Endothelial cell of umbilical vein (primary cell): Measurements from ENCODE around the gene NOL8. TPM values are rescaled to one million over a fixed set of nuclear protein-coding genes. Genes with fewer than 3 reads are reported as not detected.

Experiments used
- BruUV-seq: library from RNA; stranded (reverse); fragments of 400-500 nt; replicated peaks from 2 replicates; lab custom pipeline; 2021; lab: Mats Ljungman, UMichigan
- CTCF ChIA-PET: fragments of 300-600, 350-600 bp; sonication (Branson Sonifier 250); formaldehyde crosslinking; loops from one replicate; lab custom pipeline; 2021; ENCODE audit warnings: antibody characterized with exemption, inconsistent platforms; lab: Charles Lee
- POLR2A ChIA-PET: fragments of 300-600, 350-600 bp; sonication (Branson Sonifier 250); formaldehyde crosslinking; loops from one replicate; lab custom pipeline; 2021; ENCODE audit warnings: antibody characterized with exemption, inconsistent platforms; lab: Charles Lee
- DNase-seq: peaks from one replicate; pipeline ENCODE4 v3.0.0-alpha.2; 2011; ENCODE audit warnings: low read depth, low spot score
- FAIRE-seq: peaks from 2 replicates; lab custom pipeline; 2011; peaks lifted over from hg19 to GRCh38; lab: Jason Lieb, UNC
- H2AFZ ChIP-seq: 2 replicates; pipeline ENCODE4 v1.6.0; 2012; ENCODE audit warnings: low read depth, low read length, control low read depth, inconsistent platforms
- H3K27ac ChIP-seq: 2 replicates; pipeline ENCODE4 v1.5.1; 2011; ENCODE audit warnings: low read depth, mild to moderate bottlenecking, control low read depth, low read length, moderate library complexity; ENCODE audit not compliant: insufficient read depth
- H3K27me3 ChIP-seq, 2 experiments: 2 replicates each; pipeline versions ENCODE4 v1.6.0 to v1.6.1; 2011; ENCODE audit warnings: low read length in 2 of 2, mixed read lengths in 1 of 2; ENCODE audit not compliant: control insufficient read depth in 2 of 2, insufficient read depth in 2 of 2
- H3K36me3 ChIP-seq, 2 experiments: 2 replicates in 1 of 2; 3 replicates in 1 of 2; pipeline ENCODE4 v1.5.1; 2011; ENCODE audit warnings: low read length in 2 of 2, mild to moderate bottlenecking in 1 of 2, moderate library complexity in 1 of 2; ENCODE audit not compliant: control insufficient read depth in 2 of 2, insufficient read depth in 2 of 2; ENCODE audit errors: extremely low read depth in 1 of 2
- H3K4me1 ChIP-seq: 3 replicates; pipeline ENCODE4 v1.5.1; 2011; ENCODE audit warnings: mild to moderate bottlenecking, low read length; ENCODE audit not compliant: control insufficient read depth, insufficient read depth; ENCODE audit errors: extremely low read depth
- H3K4me2 ChIP-seq: 2 replicates; pipeline ENCODE4 v1.6.1; 2011; ENCODE audit warnings: low read length, control low read depth, mixed read lengths; ENCODE audit not compliant: insufficient read depth
- H3K4me3 ChIP-seq, 3 experiments: fragments of 200-600 bp in 1 of 3; sonication (generic), shearing (Covaris generic) in 1 of 3; replicated peaks in 1 of 3; 2 replicates each; pipeline ENCODE4 v1.5.1; 2011 to 2016; ENCODE audit warnings: control low read depth in 3 of 3, low read length in 3 of 3, mild to moderate bottlenecking in 2 of 3, inconsistent platforms in 1 of 3, low read depth in 1 of 3, moderate library complexity in 1 of 3; ENCODE audit not compliant: insufficient read depth in 1 of 3
- H3K79me2 ChIP-seq: 2 replicates; pipeline ENCODE4 v1.6.0; 2012; ENCODE audit warnings: low read length, inconsistent platforms; ENCODE audit not compliant: control insufficient read depth, insufficient read depth
- H3K9ac ChIP-seq: replicated peaks from 2 replicates; pipeline ENCODE3; 2011; ENCODE audit warnings: low read length, control low read depth; ENCODE audit not compliant: insufficient read depth; ENCODE audit errors: extremely low read depth
- H3K9me1 ChIP-seq: replicated peaks from 3 replicates; pipeline ENCODE4 v1.6.0; 2011; ENCODE audit warnings: mild to moderate bottlenecking, low read length; ENCODE audit not compliant: control insufficient read depth, insufficient read depth; ENCODE audit errors: extremely low read depth
- H3K9me3 ChIP-seq: replicated peaks from 2 replicates; pipeline ENCODE4 v1.5.1; 2012; ENCODE audit warnings: low read length, inconsistent platforms; ENCODE audit not compliant: control insufficient read depth, insufficient read depth
- H4K20me1 ChIP-seq: replicated peaks from 2 replicates; pipeline ENCODE3; 2011; ENCODE audit warnings: mild to moderate bottlenecking, low read length; ENCODE audit not compliant: control insufficient read depth, insufficient read depth; ENCODE audit errors: extremely low read depth
- EZH2 ChIP-seq: IDR thresholded peaks from 2 replicates; pipeline ENCODE4 v1.6.1; 2012; ENCODE audit warnings: borderline replicate concordance, low read depth, mild to moderate bottlenecking, moderate library complexity, low read length, inconsistent platforms; ENCODE audit not compliant: severe bottlenecking
- FOS ChIP-seq: IDR thresholded peaks from 2 replicates; pipeline ENCODE4 v1.6.1; 2011; ENCODE audit warnings: mild to moderate bottlenecking, low read length, moderate library complexity, borderline replicate concordance; ENCODE audit not compliant: insufficient read depth
- GATA2 ChIP-seq: IDR thresholded peaks from 2 replicates; pipeline ENCODE4 v1.7.0; 2011; ENCODE audit warnings: low read depth, mild to moderate bottlenecking, moderate library complexity, mixed read lengths, low read length; ENCODE audit not compliant: insufficient read length, insufficient read depth
- JUN ChIP-seq: IDR thresholded peaks from 2 replicates; pipeline ENCODE4 v1.6.1; 2011; ENCODE audit warnings: borderline replicate concordance, low read depth; ENCODE audit not compliant: insufficient read length, insufficient read depth
- MYC ChIP-seq: IDR thresholded peaks from one replicate; pipeline ENCODE4 v1.6.1; 2011; ENCODE audit warnings: mild to moderate bottlenecking, low read depth, low read length
- POLR2A ChIP-seq: IDR thresholded peaks from 2 replicates; pipeline ENCODE4 v1.6.1; 2012; ENCODE audit warnings: low read depth, mild to moderate bottlenecking, control low read depth, low read length
- POLR2AphosphoS5 ChIP-seq: IDR thresholded peaks from 2 replicates; pipeline ENCODE4 v1.6.1; 2012; ENCODE audit warnings: low read depth, mild to moderate bottlenecking, control low read depth, low read length, moderate library complexity; ENCODE audit not compliant: insufficient read depth
- dilution Hi-C: fragments of 300-500 bp; cut with MboI; formaldehyde crosslinking; loops from one replicate; pipeline ENCODE4 v1.15.0; 2019; ENCODE audit warnings: low sequenced_read_pairs; ENCODE audit not compliant: extremely low pct_ligation_motif_present
- intact Hi-C: fragments of 100-400 bp; cut with micrococcal nuclease; formaldehyde crosslinking; loops from one replicate; pipeline ENCODE4 v1.10.0; 2022
- polyA plus RNA-seq, 4 experiments: library from polyadenylated mRNA; depleted of rRNA in 3 of 4; stranded (reverse) in 3 of 4; unstranded in 1 of 4; fragments of >200 nt; gene quantifications; 2 replicates each; pipeline versions ENCODE4 v1.2.1 to v1.2.3, GENCODE V29; 2011 to 2012; ENCODE audit warnings: missing spikeins in 1 of 4
- total RNA-seq: library from RNA; stranded (reverse); gene quantifications from 2 replicates; pipeline ENCODE4 v1.2.3, GENCODE V29; 2021
- TF ChIP-seq, protein P1 (sequence below), 2 donors: IDR thresholded peaks; 1 replicate in 1 of 2; 2 replicates in 1 of 2; pipeline ENCODE4 v1.5.1; 2011; ENCODE audit warnings: low read length in 2 of 2, mild to moderate bottlenecking in 2 of 2, moderate library complexity in 2 of 2, control low read depth in 1 of 2, inconsistent platforms in 1 of 2, low read depth in 1 of 2; ENCODE audit not compliant: insufficient read depth in 1 of 2; ENCODE audit errors: extremely low read depth in 1 of 2
- TF ChIP-seq, protein P2 (sequence below): IDR thresholded peaks from 2 replicates; pipeline ENCODE4 v1.6.1; 2011; ENCODE audit not compliant: insufficient read depth, insufficient read length

NOL8 gene
- total and polyA plus RNA-seq, 2 donors (not counting 3 experiments of a cell fraction or from before 2014, with no cell fraction given): 5.6 to 41.6 TPM

DNA sequence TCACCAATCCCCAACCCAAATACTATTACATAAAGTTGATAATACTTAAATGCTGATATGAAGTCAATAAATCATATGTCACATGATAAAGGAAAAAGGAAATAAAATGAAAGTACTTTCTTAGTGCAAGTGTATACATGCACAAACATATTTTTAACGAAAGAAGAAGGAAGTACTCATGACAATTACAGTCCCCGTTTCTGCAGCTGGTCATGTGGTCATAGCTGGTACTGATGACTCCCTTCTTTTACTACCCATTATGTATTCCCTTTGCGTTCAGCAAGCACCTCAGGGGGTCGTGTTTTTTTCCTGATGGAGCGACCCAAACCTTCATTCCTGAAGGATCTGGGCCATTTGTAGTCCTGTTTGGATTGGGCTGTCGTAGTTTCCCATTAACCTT lies 27.9 kb upstream of the NOL8 start:
- no peaks in the 10 kb centered on the region for H3K9me3 ChIP-seq
- H3K27me3 ChIP-seq: no peaks in the 10 kb centered on the region
- H2AFZ ChIP-seq: no peak overlapping the region
- TF ChIP-seq EZH2 (no peak), MYC (no peak), POLR2A (no peak), FOS (no peak), POLR2AphosphoS5 (no peak), GATA2 (no peak), JUN (no peak)
- TF ChIP-seq, protein P1, sequence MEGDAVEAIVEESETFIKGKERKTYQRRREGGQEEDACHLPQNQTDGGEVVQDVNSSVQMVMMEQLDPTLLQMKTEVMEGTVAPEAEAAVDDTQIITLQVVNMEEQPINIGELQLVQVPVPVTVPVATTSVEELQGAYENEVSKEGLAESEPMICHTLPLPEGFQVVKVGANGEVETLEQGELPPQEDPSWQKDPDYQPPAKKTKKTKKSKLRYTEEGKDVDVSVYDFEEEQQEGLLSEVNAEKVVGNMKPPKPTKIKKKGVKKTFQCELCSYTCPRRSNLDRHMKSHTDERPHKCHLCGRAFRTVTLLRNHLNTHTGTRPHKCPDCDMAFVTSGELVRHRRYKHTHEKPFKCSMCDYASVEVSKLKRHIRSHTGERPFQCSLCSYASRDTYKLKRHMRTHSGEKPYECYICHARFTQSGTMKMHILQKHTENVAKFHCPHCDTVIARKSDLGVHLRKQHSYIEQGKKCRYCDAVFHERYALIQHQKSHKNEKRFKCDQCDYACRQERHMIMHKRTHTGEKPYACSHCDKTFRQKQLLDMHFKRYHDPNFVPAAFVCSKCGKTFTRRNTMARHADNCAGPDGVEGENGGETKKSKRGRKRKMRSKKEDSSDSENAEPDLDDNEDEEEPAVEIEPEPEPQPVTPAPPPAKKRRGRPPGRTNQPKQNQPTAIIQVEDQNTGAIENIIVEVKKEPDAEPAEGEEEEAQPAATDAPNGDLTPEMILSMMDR (IDR thresholded peaks at IDR 0.05; ENCODE audit: extremely low read depth in 1 of 2, insufficient read depth in 1 of 2, low read depth in 1 of 2, low read length in 2 of 2): no peak
- TF ChIP-seq, protein P2, sequence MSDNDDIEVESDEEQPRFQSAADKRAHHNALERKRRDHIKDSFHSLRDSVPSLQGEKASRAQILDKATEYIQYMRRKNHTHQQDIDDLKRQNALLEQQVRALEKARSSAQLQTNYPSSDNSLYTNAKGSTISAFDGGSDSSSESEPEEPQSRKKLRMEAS: no peak
- no peaks in the 10 kb centered on the region for H3K79me2 ChIP-seq
- no peak overlapping the region for H3K4me2 ChIP-seq
- no peak overlapping the region for H3K27ac ChIP-seq
- no peaks in the 10 kb centered on the region for H4K20me1 ChIP-seq
- intact Hi-C loops (no loop called here), dilution Hi-C loops (no loop called here)
- DNase-seq (no peak), FAIRE-seq (no peak)
- H3K9ac ChIP-seq: no peak overlapping the region
- no peaks in the 10 kb centered on the region for H3K4me1 ChIP-seq
- BruUV-seq: no TSS peak
- ChIA-PET POLR2A (no interaction called here), CTCF (no interaction called here)
- H3K36me3 ChIP-seq: no peaks in the 10 kb centered on the region
- no peaks in the 10 kb centered on the region for H3K9me1 ChIP-seq
- no peak overlapping the region for H3K4me3 ChIP-seq
